ENCODE results near the gene TMEM38B. TPM values are rescaled to one million over a fixed set of nuclear protein-coding genes. Genes with fewer than 3 reads are reported as not detected.

The TMEM38B gene
- total RNA-seq, 1 experiment from 2014 or later, result 14.5 TPM

GRCh38 chr9:105663914-105664313, 30.4 kb upstream of the TMEM38B start:
- Mint-ChIP-seq H3K27ac (ENCODE audit: unreplicated experiment) (no peak overlapping the region), H3K4me1 (ENCODE audit: low read depth, unreplicated experiment) (no peaks in the 10 kb centered on the region), H3K4me3 (ENCODE audit: low read depth, unreplicated experiment) (no peak overlapping the region), H3K27me3 (ENCODE audit: unreplicated experiment) (no peaks in the 10 kb centered on the region), H3K9me3 (ENCODE audit: low read depth, unreplicated experiment) (no peaks in the 10 kb centered on the region), H3K36me3 (ENCODE audit: insufficient read depth, unreplicated experiment) (no peaks in the 10 kb centered on the region)
- no peak for DNase-seq
- no TSS peak for BruUV-seq (replicated peaks)
- TF ChIP-seq CTCF (IDR thresholded peaks at IDR 0.05; ENCODE audit: unreplicated experiment), result no peak
- CTCF ChIA-PET, result no interaction called here
- intact Hi-C loops (cut with micrococcal nuclease; ENCODE audit: unreplicated experiment), result no loop called here

- no peak for TF ChIP-seq CTCF (IDR thresholded peaks at IDR 0.05; ENCODE audit: unreplicated experiment)
- DNase-seq, result no peak
- intact Hi-C loops (cut with micrococcal nuclease; ENCODE audit: unreplicated experiment), result no loop called here
- Mint-ChIP-seq H3K27me3 (ENCODE audit: unreplicated experiment) (no peaks in the 10 kb centered on the region), H3K9me3 (ENCODE audit: low read depth, unreplicated experiment) (no peaks in the 10 kb centered on the region), H3K27ac (ENCODE audit: unreplicated experiment) (no peak overlapping the region), H3K4me3 (ENCODE audit: low read depth, unreplicated experiment) (no peak overlapping the region), H3K36me3 (ENCODE audit: insufficient read depth, unreplicated experiment) (no peaks in the 10 kb centered on the region), H3K4me1 (ENCODE audit: low read depth, unreplicated experiment) (peaks cover 5% of the 10 kb centered on the region)
- CTCF ChIA-PET, result no interaction called here
- BruUV-seq (replicated peaks), result no TSS peak
Observed at GRCh38 chr9:105667867-105668266, 26.5 kb upstream of the TMEM38B start.

- Mint-ChIP-seq H3K4me1 (ENCODE audit: low read depth, unreplicated experiment) (peaks cover 8% of the 10 kb centered on the region), H3K9me3 (ENCODE audit: low read depth, unreplicated experiment) (no peaks in the 10 kb centered on the region), H3K4me3 (ENCODE audit: low read depth, unreplicated experiment) (no peak overlapping the region), H3K27ac (ENCODE audit: unreplicated experiment) (no peak overlapping the region), H3K36me3 (ENCODE audit: insufficient read depth, unreplicated experiment) (no peaks in the 10 kb centered on the region), H3K27me3 (ENCODE audit: unreplicated experiment) (no peaks in the 10 kb centered on the region)
- CTCF ChIA-PET, result no interaction called here
- DNase-seq, result no peak
- BruUV-seq (replicated peaks), result no TSS peak
- no peak for TF ChIP-seq CTCF (IDR thresholded peaks at IDR 0.05; ENCODE audit: unreplicated experiment)
- intact Hi-C loops (cut with micrococcal nuclease; ENCODE audit: unreplicated experiment), result no loop called here
Observed at GRCh38 chr9:105670315-105670714, 24.0 kb upstream of the TMEM38B start.

- H3K4me1 Mint-ChIP-seq (ENCODE audit: low read depth, unreplicated experiment), result peaks cover 8% of the 10 kb centered on the region
- no peaks in the 10 kb centered on the region for H3K36me3 Mint-ChIP-seq (ENCODE audit: insufficient read depth, unreplicated experiment)
- H3K9me3 Mint-ChIP-seq (ENCODE audit: low read depth, unreplicated experiment), result no peaks in the 10 kb centered on the region
- DNase-seq, result no peak
- intact Hi-C loops (cut with micrococcal nuclease; ENCODE audit: unreplicated experiment), result no loop called here
- TF ChIP-seq CTCF (IDR thresholded peaks at IDR 0.05; ENCODE audit: unreplicated experiment), result no peak
- CTCF ChIA-PET, result no interaction called here
- no TSS peak for BruUV-seq (replicated peaks)
- H3K27me3 Mint-ChIP-seq (ENCODE audit: unreplicated experiment), result no peaks in the 10 kb centered on the region
- H3K27ac Mint-ChIP-seq (ENCODE audit: unreplicated experiment), result no peak overlapping the region
- H3K4me3 Mint-ChIP-seq (ENCODE audit: low read depth, unreplicated experiment), result no peak overlapping the region
Observed at GRCh38 chr9:105670775-105671174, 23.6 kb upstream of the TMEM38B start.
